IMR-90 (cell line): ENCODE data around the gene ERG. TPM values are rescaled to one million over a fixed set of nuclear protein-coding genes. Genes with fewer than 3 reads are reported as not detected.

Source experiments
- ATAC-seq: fragments of 200-7000 bp; cut with Tn5 transposase; 2 replicates; pipeline ENCODE4 v1.9.1; 2020; ENCODE audit warnings: low read depth, mild to moderate bottlenecking, moderate library complexity
- BruUV-seq: library from RNA; stranded (reverse); fragments of 400-500 nt; replicated peaks from 2 replicates; lab custom pipeline; 2021; lab: Mats Ljungman, UMichigan
- CTCF ChIA-PET: fragments of 300-600 bp; formaldehyde crosslinking; extraction: SDS; loops from one replicate; lab custom pipeline; 2021; ENCODE audit warnings: antibody characterized with exemption; lab: Yijun Ruan, JAX
- POLR2A ChIA-PET: fragments of 300-600 bp; sonication (Branson Sonifier 250); formaldehyde crosslinking; loops from one replicate; lab custom pipeline; 2022; ENCODE audit warnings: antibody characterized with exemption; ENCODE audit not compliant: unreplicated experiment; lab: Charles Lee
- DNase-seq: peaks from one replicate; pipeline ENCODE4 v3.0.0; 2013
- H2AFZ ChIP-seq: replicated peaks from 2 replicates; pipeline ENCODE3; 2013; ENCODE audit warnings: low read length, mild to moderate bottlenecking; ENCODE audit not compliant: poor library complexity
- H2AK5ac ChIP-seq: 2 replicates; pipeline ENCODE4 v1.6.1; 2013; ENCODE audit warnings: low read depth, low read length, inconsistent platforms
- H2AK9ac ChIP-seq: replicated peaks from 2 replicates; pipeline ENCODE3; 2013; ENCODE audit warnings: mild to moderate bottlenecking, low read depth, low read length, moderate library complexity; ENCODE audit not compliant: poor library complexity
- H2BK120ac ChIP-seq: 2 replicates; pipeline ENCODE4 v1.6.1; 2013; ENCODE audit warnings: low read depth, low read length, inconsistent platforms
- H2BK15ac ChIP-seq: 3 replicates; pipeline ENCODE4 v1.6.1; 2013; ENCODE audit warnings: low read depth, low read length, inconsistent platforms
- H2BK20ac ChIP-seq: 2 replicates; pipeline ENCODE4 v1.6.1; 2013; ENCODE audit warnings: low read depth, mild to moderate bottlenecking, inconsistent platforms, low read length, moderate library complexity
- H2BK5ac ChIP-seq: 2 replicates; pipeline ENCODE4 v1.6.1; 2013; ENCODE audit warnings: mild to moderate bottlenecking, low read depth, low read length, inconsistent platforms; ENCODE audit not compliant: poor library complexity, severe bottlenecking
- H3K14ac ChIP-seq: replicated peaks from 2 replicates; pipeline ENCODE4 v1.6.1; 2013; ENCODE audit warnings: low read depth, low read length, inconsistent platforms
- H3K18ac ChIP-seq: 2 replicates; pipeline ENCODE4 v1.6.1; 2013; ENCODE audit warnings: low read depth, low read length, control low read depth
- H3K23ac ChIP-seq: 2 replicates; pipeline ENCODE4 v1.6.1; 2013; ENCODE audit warnings: low read depth, low read length, inconsistent platforms
- H3K27ac ChIP-seq: 2 replicates; pipeline ENCODE4 v1.5.1; 2013; ENCODE audit warnings: mild to moderate bottlenecking, control low read depth, low read length; ENCODE audit not compliant: insufficient read depth
- H3K27me3 ChIP-seq: 2 replicates; pipeline ENCODE4 v1.6.1; 2013; ENCODE audit warnings: low read length; ENCODE audit not compliant: control insufficient read depth, insufficient read depth
- H3K36me3 ChIP-seq: 2 replicates; pipeline ENCODE4 v1.6.1; 2013; ENCODE audit warnings: low read length, mixed read lengths; ENCODE audit not compliant: control insufficient read depth, insufficient read depth
- H3K4ac ChIP-seq: 2 replicates; pipeline ENCODE4 v1.6.1; 2013; ENCODE audit warnings: low read depth, low read length, inconsistent platforms
- H3K4me1 ChIP-seq: 2 replicates; pipeline ENCODE4 v1.6.1; 2013; ENCODE audit warnings: low read length, mixed read lengths; ENCODE audit not compliant: control insufficient read depth, insufficient read depth
- H3K4me2 ChIP-seq: 2 replicates; pipeline ENCODE4 v1.6.1; 2013; ENCODE audit warnings: low read depth, mild to moderate bottlenecking, control low read depth, low read length, moderate library complexity
- H3K4me3 ChIP-seq: 2 replicates; pipeline ENCODE4 v1.5.1; 2013; ENCODE audit warnings: low read depth, mild to moderate bottlenecking, control low read depth, low read length, moderate library complexity; ENCODE audit not compliant: insufficient read depth
- H3K56ac ChIP-seq: 2 replicates; pipeline ENCODE4 v1.6.1; 2013; ENCODE audit warnings: low read length, inconsistent platforms; ENCODE audit not compliant: insufficient read depth; ENCODE audit errors: extremely low read depth
- H3K79me1 ChIP-seq, 2 experiments: 2 replicates each; pipeline ENCODE4 v1.6.1; 2013; ENCODE audit warnings: low read length in 2 of 2, inconsistent platforms in 1 of 2, low read depth in 1 of 2
- H3K9ac ChIP-seq: 2 replicates; pipeline ENCODE4 v1.6.1; 2013; ENCODE audit warnings: low read depth, low read length, control low read depth
- H3K9me1 ChIP-seq: 2 replicates; pipeline ENCODE4 v1.6.1; 2013; ENCODE audit warnings: low read length, inconsistent platforms; ENCODE audit not compliant: insufficient read depth
- H3K9me3 ChIP-seq: 2 replicates; pipeline ENCODE4 v1.6.1; 2013; ENCODE audit warnings: low read length; ENCODE audit not compliant: control insufficient read depth, insufficient read depth
- H4K20me1 ChIP-seq: 2 replicates; pipeline ENCODE4 v1.6.1; 2013; ENCODE audit warnings: low read length, inconsistent platforms; ENCODE audit not compliant: insufficient read depth
- H4K5ac ChIP-seq: 2 replicates; pipeline ENCODE4 v1.6.1; 2013; ENCODE audit warnings: mild to moderate bottlenecking, low read depth, low read length, control low read depth
- H4K8ac ChIP-seq, 2 experiments: 2 replicates each; pipeline ENCODE4 v1.6.1; 2013; ENCODE audit warnings: low read depth in 2 of 2, low read length in 2 of 2, control low read depth in 1 of 2, inconsistent platforms in 1 of 2
- H4K91ac ChIP-seq: 2 replicates; pipeline ENCODE4 v1.6.1; 2013; ENCODE audit warnings: low read depth, low read length, inconsistent platforms; ENCODE audit not compliant: insufficient read depth
- CEBPB ChIP-seq: IDR thresholded peaks from 2 replicates; pipeline ENCODE4 v1.6.1; 2012; ENCODE audit warnings: low read depth, low read length, improper control_type of control experiment
- MAFK ChIP-seq: IDR thresholded peaks from 2 replicates; pipeline ENCODE4 v1.6.1; 2012; ENCODE audit warnings: low read depth, low read length, improper control_type of control experiment
- MAZ ChIP-seq: IDR thresholded peaks from 2 replicates; pipeline ENCODE4 v1.6.1; 2012; ENCODE audit warnings: low read depth, mild to moderate bottlenecking, low read length, improper control_type of control experiment, moderate library complexity, borderline replicate concordance
- MXI1 ChIP-seq: IDR thresholded peaks from 2 replicates; pipeline ENCODE4 v1.6.1; 2012; ENCODE audit warnings: low read depth, mild to moderate bottlenecking, low read length, moderate library complexity, borderline replicate concordance
- NFE2L2 ChIP-seq: fragments of 150-350 bp; IDR thresholded peaks from 2 replicates; pipeline ENCODE4 v1.6.1; 2016; ENCODE audit warnings: low read depth, mild to moderate bottlenecking, low read length
- RAD21 ChIP-seq: IDR thresholded peaks from 2 replicates; pipeline ENCODE4 v1.6.1; 2012; ENCODE audit warnings: low read length, improper control_type of control experiment
- RCOR1 ChIP-seq: IDR thresholded peaks from 2 replicates; pipeline ENCODE4 v1.6.1; 2012; ENCODE audit warnings: mild to moderate bottlenecking, low read length, improper control_type of control experiment; ENCODE audit not compliant: insufficient replicate concordance
- SMC3 ChIP-seq: fragments of 150-350 bp; IDR thresholded peaks from 2 replicates; pipeline ENCODE4 v1.6.1; 2016; ENCODE audit warnings: low read depth, mild to moderate bottlenecking, antibody characterized with exemption, low read length, moderate library complexity
- WGBS, 2 experiments: methylation state at CpG; one replicate each; pipeline versions ENCODE4 v1.1.5 to v1.1.7; 2013; ENCODE audit warnings: missing lambda C conversion rate in 2 of 2; ENCODE audit not compliant: insufficient read length in 1 of 2; ENCODE audit errors: extremely low coverage in 2 of 2; 5-methylcytosine and 5-hydroxymethylcytosine counted together
- dilution Hi-C: fragments of 300-500 bp; cut with HindIII; formaldehyde crosslinking; loops from one replicate; pipeline ENCODE4 v1.14.3; 2018; ENCODE audit warnings: low sequenced_read_pairs; ENCODE audit not compliant: unreplicated experiment
- in situ Hi-C: fragments of 300-500 bp; cut with MboI; formaldehyde crosslinking; loops from 3 replicates; pipeline ENCODE4 v1.14.3; 2019; ENCODE audit warnings: low sequenced_read_pairs, inconsistent platforms, mixed read lengths
- intact Hi-C: fragments of 100-400 bp; cut with micrococcal nuclease; formaldehyde crosslinking; loops from 2 replicates; pipeline ENCODE4 v1.10.0; 2022
- polyA plus RNA-seq, 3 experiments: library from polyadenylated mRNA; depleted of rRNA; stranded (reverse); fragments of >200 nt; gene quantifications; 2 replicates each; pipeline ENCODE4 v1.2.3, GENCODE V29; 2012; ENCODE audit warnings: low replicate concordance in 1 of 3
- total RNA-seq: library from RNA; depleted of rRNA; stranded (reverse); fragments of >200 nt; gene quantifications from 2 replicates; pipeline ENCODE4 v1.2.3, GENCODE V29; 2012
- TF ChIP-seq, protein P1 (sequence below): fragments of 150-350 bp; IDR thresholded peaks from 2 replicates; pipeline ENCODE4 v1.6.1; 2016; ENCODE audit warnings: low read depth, mild to moderate bottlenecking, low read length, moderate library complexity, borderline replicate concordance
- TF ChIP-seq, protein P2 (sequence below): fragments of 150-350 bp; IDR thresholded peaks from 2 replicates; pipeline ENCODE4 v1.6.1; 2017; ENCODE audit warnings: mild to moderate bottlenecking, antibody characterized with exemption, low read length, low read depth
- TF ChIP-seq, protein P3 (sequence below): conservative IDR thresholded peaks from 2 replicates; pipeline ENCODE4 v1.5.1; 2012; ENCODE audit warnings: mild to moderate bottlenecking, low read depth, low read length, improper control_type of control experiment

The ERG gene
- total and polyA plus RNA-seq, 2 of the 4 experiments (the other 2 are of a cell fraction) = not detected

DNA sequence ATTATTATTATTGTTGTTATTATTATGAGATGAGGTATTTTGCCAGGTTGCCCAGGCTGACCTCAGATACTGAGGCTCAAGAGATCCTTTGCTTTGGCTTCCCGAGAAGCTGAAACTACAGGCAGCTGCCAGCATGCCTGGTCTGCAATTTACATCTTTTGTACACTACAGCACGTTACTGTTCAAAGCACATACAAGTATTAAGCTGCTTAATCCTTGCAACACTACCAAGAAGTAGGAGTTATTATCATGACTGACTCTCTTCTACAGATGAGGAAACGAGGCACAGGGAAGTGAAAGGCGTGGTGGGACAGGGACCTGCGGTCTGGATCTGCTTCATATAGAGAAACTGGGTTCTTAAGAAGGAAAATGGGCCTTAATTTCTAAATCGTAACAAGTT lies 11.6 kb downstream of the ERG start:
- H3K4ac ChIP-seq = no peak overlapping the region
- H3K36me3 ChIP-seq = no peaks in the 10 kb centered on the region
- no TSS peak for BruUV-seq
- no peak overlapping the region for H3K18ac ChIP-seq
- H3K9me1 ChIP-seq = no peaks in the 10 kb centered on the region
- H3K27ac ChIP-seq = no peak overlapping the region
- H3K4me1 ChIP-seq = no peaks in the 10 kb centered on the region
- WGBS, 2 experiments = no CpG with 5 or more reads among the region's 6 CpGs
- CTCF ChIA-PET = interaction anchor here (2.0 kb wide), 1 partner anchor 19 kb away, joined by 4 read pairs; no protein-coding TSS in a partner anchor
- no peak overlapping the region for H4K8ac ChIP-seq
- no peaks in the 10 kb centered on the region for H3K79me1 ChIP-seq
- no peak overlapping the region for H3K4me3 ChIP-seq
- H3K14ac ChIP-seq = no peak overlapping the region
- peaks cover 16% of the 10 kb centered on the region for H3K27me3 ChIP-seq
- no peak overlapping the region for H2AK9ac ChIP-seq
- in situ Hi-C loops (no loop called here), dilution Hi-C loops (no loop called here), intact Hi-C loops (no loop called here)
- H4K91ac ChIP-seq = no peak overlapping the region
- no peak overlapping the region for H3K23ac ChIP-seq
- DNase-seq (no peak), ATAC-seq (no peak)
- H3K56ac ChIP-seq = no peak overlapping the region
- H4K20me1 ChIP-seq = no peaks in the 10 kb centered on the region
- no peak overlapping the region for H2BK20ac ChIP-seq
- no peak overlapping the region for H4K5ac ChIP-seq
- no peaks in the 10 kb centered on the region for H3K9me3 ChIP-seq
- no peak overlapping the region for H3K4me2 ChIP-seq
- TF ChIP-seq, protein P1, sequence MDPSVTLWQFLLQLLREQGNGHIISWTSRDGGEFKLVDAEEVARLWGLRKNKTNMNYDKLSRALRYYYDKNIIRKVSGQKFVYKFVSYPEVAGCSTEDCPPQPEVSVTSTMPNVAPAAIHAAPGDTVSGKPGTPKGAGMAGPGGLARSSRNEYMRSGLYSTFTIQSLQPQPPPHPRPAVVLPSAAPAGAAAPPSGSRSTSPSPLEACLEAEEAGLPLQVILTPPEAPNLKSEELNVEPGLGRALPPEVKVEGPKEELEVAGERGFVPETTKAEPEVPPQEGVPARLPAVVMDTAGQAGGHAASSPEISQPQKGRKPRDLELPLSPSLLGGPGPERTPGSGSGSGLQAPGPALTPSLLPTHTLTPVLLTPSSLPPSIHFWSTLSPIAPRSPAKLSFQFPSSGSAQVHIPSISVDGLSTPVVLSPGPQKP = no peak
- TF ChIP-seq MAFK = no peak
- no peak for TF ChIP-seq RAD21
- no peak for TF ChIP-seq RCOR1
- TF ChIP-seq CEBPB = no peak
- TF ChIP-seq SMC3 = no peak
- TF ChIP-seq, protein P2, sequence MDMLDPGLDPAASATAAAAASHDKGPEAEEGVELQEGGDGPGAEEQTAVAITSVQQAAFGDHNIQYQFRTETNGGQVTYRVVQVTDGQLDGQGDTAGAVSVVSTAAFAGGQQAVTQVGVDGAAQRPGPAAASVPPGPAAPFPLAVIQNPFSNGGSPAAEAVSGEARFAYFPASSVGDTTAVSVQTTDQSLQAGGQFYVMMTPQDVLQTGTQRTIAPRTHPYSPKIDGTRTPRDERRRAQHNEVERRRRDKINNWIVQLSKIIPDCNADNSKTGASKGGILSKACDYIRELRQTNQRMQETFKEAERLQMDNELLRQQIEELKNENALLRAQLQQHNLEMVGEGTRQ = no peak
- TF ChIP-seq, protein P3, sequence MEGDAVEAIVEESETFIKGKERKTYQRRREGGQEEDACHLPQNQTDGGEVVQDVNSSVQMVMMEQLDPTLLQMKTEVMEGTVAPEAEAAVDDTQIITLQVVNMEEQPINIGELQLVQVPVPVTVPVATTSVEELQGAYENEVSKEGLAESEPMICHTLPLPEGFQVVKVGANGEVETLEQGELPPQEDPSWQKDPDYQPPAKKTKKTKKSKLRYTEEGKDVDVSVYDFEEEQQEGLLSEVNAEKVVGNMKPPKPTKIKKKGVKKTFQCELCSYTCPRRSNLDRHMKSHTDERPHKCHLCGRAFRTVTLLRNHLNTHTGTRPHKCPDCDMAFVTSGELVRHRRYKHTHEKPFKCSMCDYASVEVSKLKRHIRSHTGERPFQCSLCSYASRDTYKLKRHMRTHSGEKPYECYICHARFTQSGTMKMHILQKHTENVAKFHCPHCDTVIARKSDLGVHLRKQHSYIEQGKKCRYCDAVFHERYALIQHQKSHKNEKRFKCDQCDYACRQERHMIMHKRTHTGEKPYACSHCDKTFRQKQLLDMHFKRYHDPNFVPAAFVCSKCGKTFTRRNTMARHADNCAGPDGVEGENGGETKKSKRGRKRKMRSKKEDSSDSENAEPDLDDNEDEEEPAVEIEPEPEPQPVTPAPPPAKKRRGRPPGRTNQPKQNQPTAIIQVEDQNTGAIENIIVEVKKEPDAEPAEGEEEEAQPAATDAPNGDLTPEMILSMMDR = no peak
- no peak for TF ChIP-seq NFE2L2
- no peak for TF ChIP-seq MXI1
- no peak for TF ChIP-seq MAZ
- H2AK5ac ChIP-seq = no peak overlapping the region
- no peak overlapping the region for H3K9ac ChIP-seq
- POLR2A ChIA-PET = no interaction called here
- no peak overlapping the region for H2AFZ ChIP-seq
- H2BK15ac ChIP-seq = no peak overlapping the region
- H2BK5ac ChIP-seq = no peak overlapping the region
- no peak overlapping the region for H2BK120ac ChIP-seq
